ENCODE measurements around the gene COL24A1.

COL24A1 gene

GRCh38 chr1:86156566-86157455, at the start of gene COL24A1:
Gene COL24A1 (minus strand): TSS chr1:86156772. CDS start chr1:86156396, 376 bp downstream.
- DNase-seq, result peak; percentile 23

GRCh38 chr1:86205741-86206140, 49.2 kb upstream of the COL24A1 start:
- no peak for DNase-seq

- no peak for DNase-seq
Observed at GRCh38 chr1:86202552-86203340, 46.2 kb upstream of the COL24A1 start.

- no peak for DNase-seq
Observed at GRCh38 chr1:86201311-86201710, 44.7 kb upstream of the COL24A1 start.

GRCh38 chr1:86200901-86201300, 44.3 kb upstream of the COL24A1 start:
- no peak for DNase-seq

GRCh38 chr1:86197206-86197855, 40.8 kb upstream of the COL24A1 start:
- no peak for DNase-seq

GRCh38 chr1:86195281-86195680, 38.7 kb upstream of the COL24A1 start:
- no peak for DNase-seq

- DNase-seq, result no peak
Observed at GRCh38 chr1:86194491-86195034, 38.0 kb upstream of the COL24A1 start.

- DNase-seq, result no peak
Observed at GRCh38 chr1:86192417-86192816, 35.8 kb upstream of the COL24A1 start.

GRCh38 chr1:86191958-86192357, 35.4 kb upstream of the COL24A1 start:
- DNase-seq, result no peak

- DNase-seq, result no peak
Observed at GRCh38 chr1:86190873-86191272, 34.3 kb upstream of the COL24A1 start.

GRCh38 chr1:86184426-86184825, 27.9 kb upstream of the COL24A1 start:
- DNase-seq, result no peak

- DNase-seq, result no peak
Observed at GRCh38 chr1:86183810-86184209, 27.2 kb upstream of the COL24A1 start.

GRCh38 chr1:86176226-86176625, 19.7 kb upstream of the COL24A1 start:
- no peak for DNase-seq

- no peak for DNase-seq
Observed at GRCh38 chr1:86175756-86176155, 19.2 kb upstream of the COL24A1 start.

- DNase-seq, result no peak
Observed at GRCh38 chr1:86169625-86170024, 13.1 kb upstream of the COL24A1 start.

- no peak for DNase-seq
Observed at GRCh38 chr1:86159800-86160199, 3.2 kb upstream of the COL24A1 start.

GRCh38 chr1:86155807-86156565, 586 bp downstream of the COL24A1 start:
- no peak for DNase-seq

- no peak for DNase-seq
Observed at GRCh38 chr1:86155051-86155806, 1.3 kb downstream of the COL24A1 start.

- DNase-seq, result no peak
Observed at GRCh38 chr1:86154571-86155050, 2.0 kb downstream of the COL24A1 start.

- DNase-seq, result no peak
Observed at GRCh38 chr1:86153836-86154235, 2.7 kb downstream of the COL24A1 start.
